C1 segment of cervical spinal cord (tissue), 14 donors: Measurements from ENCODE around the gene CRELD2.

Source experiments
- DNase-seq, 14 donors: peaks; one replicate each; lab custom pipeline; 2025; lab: John Stamatoyannopoulos, UW

Gene CRELD2

GRCh38 chr22:49887064-49887451 is 31.4 kb upstream of the CRELD2 start:
- DNase-seq = no peak

- no peak for DNase-seq
These were observed 30.7 kb upstream of the CRELD2 start for GRCh38 chr22:49887702-49888101.

GRCh38 chr22:49889071-49889470 is 29.4 kb upstream of the CRELD2 start:
- DNase-seq = peak in 6 of 14 donors; percentile 2 to 43 (median 22)

- DNase-seq = peak in 5 of 14 donors; percentile 6 to 100 (median 39)
These were observed 26.1 kb upstream of the CRELD2 start for GRCh38 chr22:49892226-49892899.

- no peak for DNase-seq
These were observed 25.4 kb upstream of the CRELD2 start for GRCh38 chr22:49893025-49893424.

- DNase-seq = no peak
These were observed 23.9 kb upstream of the CRELD2 start for GRCh38 chr22:49894322-49895054.

GRCh38 chr22:49896201-49896600 is 22.2 kb upstream of the CRELD2 start:
- DNase-seq = no peak

- DNase-seq = no peak
These were observed 21.3 kb upstream of the CRELD2 start for GRCh38 chr22:49897015-49897684.

- no peak for DNase-seq
These were observed 18.9 kb upstream of the CRELD2 start for GRCh38 chr22:49899530-49899929.

- DNase-seq = no peak
These were observed 17.8 kb upstream of the CRELD2 start for GRCh38 chr22:49900441-49901230.

- no peak for DNase-seq
These were observed 17.0 kb upstream of the CRELD2 start for GRCh38 chr22:49901457-49901856.

- peak in 1 of 14 donors; percentile 49 for DNase-seq
These were observed 15.0 kb upstream of the CRELD2 start for GRCh38 chr22:49903322-49904039.

- DNase-seq = no peak
These were observed 14.4 kb upstream of the CRELD2 start for GRCh38 chr22:49904040-49904369.

GRCh38 chr22:49905465-49905864 is 13.0 kb upstream of the CRELD2 start:
- DNase-seq = no peak

GRCh38 chr22:49906071-49906798 is 12.2 kb upstream of the CRELD2 start:
- no peak for DNase-seq

- no peak for DNase-seq
These were observed 11.6 kb upstream of the CRELD2 start for GRCh38 chr22:49906799-49907290.

GRCh38 chr22:49907807-49908206 is 10.6 kb upstream of the CRELD2 start:
- no peak for DNase-seq

GRCh38 chr22:49909476-49910205 is 8.8 kb upstream of the CRELD2 start:
- DNase-seq = no peak

GRCh38 chr22:49910229-49911155 is 7.9 kb upstream of the CRELD2 start:
- no peak for DNase-seq
